Measurements from ENCODE around the gene IVD. TPM values are rescaled to one million over a fixed set of nuclear protein-coding genes. Genes with fewer than 3 reads are reported as not detected.

IVD gene
- 90.8 TPM for total RNA-seq
- long read RNA-seq, transcript IVD-206 (12 exons, 1,809 nt) = major isoform, 297 of 344 reads
- long read RNA-seq, partial matches to known transcripts = 8 of 344 reads
- long read RNA-seq, other reads (novel, unspliced or antisense) = 38 of 344 reads

- ATAC-seq (ENCODE audit: poor library complexity) = peak; percentile 100
- peak; percentile 97 for DNase-seq
- intact Hi-C loops (cut with DNase I) = no loop called here
Measured at GRCh38 chr15:40405501-40406381, at the start of gene IVD. IVD (plus strand) TSS chr15:40405795; CDS start chr15:40405828, 33 bp downstream.

- intact Hi-C loops (cut with DNase I) = no loop called here
- ATAC-seq (ENCODE audit: poor library complexity) = no peak
Measured at GRCh38 chr15:40355976-40356585, 49.5 kb upstream of the IVD start.

GRCh38 chr15:40357246-40357645, 48.3 kb upstream of the IVD start:
- intact Hi-C loops (cut with DNase I) = no loop called here
- no peak for ATAC-seq (ENCODE audit: poor library complexity)
- DNase-seq = no peak

More at GRCh38 chr15:40355976-40356585, 49.5 kb upstream of the IVD start:
- DNase-seq = no peak

- intact Hi-C loops (cut with DNase I) = no loop called here
- peak; percentile 95 for ATAC-seq (ENCODE audit: poor library complexity)
- peak; percentile 92 for DNase-seq
Measured at GRCh38 chr15:40357723-40358470, 47.7 kb upstream of the IVD start, which contains the start of gene DISP2. DISP2 (plus strand) TSS chr15:40358219; CDS start chr15:40358322, 103 bp downstream.

- ATAC-seq (ENCODE audit: poor library complexity) = peak; percentile 26
- intact Hi-C loops (cut with DNase I) = no loop called here
- DNase-seq = no peak
Measured at GRCh38 chr15:40358471-40359353, 46.9 kb upstream of the IVD start.

- intact Hi-C loops (cut with DNase I) = no loop called here
- ATAC-seq (ENCODE audit: poor library complexity) = no peak
Measured at GRCh38 chr15:40360015-40360414, 45.6 kb upstream of the IVD start.

GRCh38 chr15:40361640-40362039, 44.0 kb upstream of the IVD start:
- DNase-seq (no peak), ATAC-seq (ENCODE audit: poor library complexity) (no peak)
- intact Hi-C loops (cut with DNase I) = no loop called here

More at GRCh38 chr15:40360015-40360414, 45.6 kb upstream of the IVD start:
- DNase-seq = no peak

- DNase-seq (no peak), ATAC-seq (ENCODE audit: poor library complexity) (no peak)
- intact Hi-C loops (cut with DNase I) = no loop called here
Measured at GRCh38 chr15:40363611-40364010, 42.0 kb upstream of the IVD start.

- DNase-seq (no peak), ATAC-seq (ENCODE audit: poor library complexity) (no peak)
- intact Hi-C loops (cut with DNase I) = no loop called here
Measured at GRCh38 chr15:40364251-40364650, 41.3 kb upstream of the IVD start.

- DNase-seq (no peak), ATAC-seq (ENCODE audit: poor library complexity) (no peak)
- intact Hi-C loops (cut with DNase I) = loop anchor here (5.0 kb wide), 1 partner anchor 57 kb away; no protein-coding TSS in a partner anchor
Measured at GRCh38 chr15:40365016-40365415, 40.6 kb upstream of the IVD start.

- DNase-seq (no peak), ATAC-seq (ENCODE audit: poor library complexity) (no peak)
- intact Hi-C loops (cut with DNase I) = loop anchor here (5.0 kb wide), 1 partner anchor 56 kb away; no protein-coding TSS in a partner anchor
Measured at GRCh38 chr15:40365624-40366456, 39.8 kb upstream of the IVD start.

GRCh38 chr15:40366457-40367370, 38.9 kb upstream of the IVD start:
- ATAC-seq (ENCODE audit: poor library complexity) (peak; percentile 83), DNase-seq (peak; percentile 93)
- intact Hi-C loops (cut with DNase I) = loop anchor here (5.0 kb wide), 1 partner anchor 56 kb away; no protein-coding TSS in a partner anchor

GRCh38 chr15:40367371-40367685, 38.3 kb upstream of the IVD start:
- DNase-seq (no peak), ATAC-seq (ENCODE audit: poor library complexity) (peak; percentile 1)
- intact Hi-C loops (cut with DNase I) = loop anchor here (5.0 kb wide), 1 partner anchor 55 kb away; no protein-coding TSS in a partner anchor

- DNase-seq = peak; percentile 91
- intact Hi-C loops (cut with DNase I) = loop anchor here (5.0 kb wide), 1 partner anchor 54 kb away; no protein-coding TSS in a partner anchor
- ATAC-seq (ENCODE audit: poor library complexity) = peak; percentile 76
Measured at GRCh38 chr15:40367686-40368611, 37.6 kb upstream of the IVD start.
